ENCODE data around the gene SPSB1.

Gene SPSB1

DNA sequence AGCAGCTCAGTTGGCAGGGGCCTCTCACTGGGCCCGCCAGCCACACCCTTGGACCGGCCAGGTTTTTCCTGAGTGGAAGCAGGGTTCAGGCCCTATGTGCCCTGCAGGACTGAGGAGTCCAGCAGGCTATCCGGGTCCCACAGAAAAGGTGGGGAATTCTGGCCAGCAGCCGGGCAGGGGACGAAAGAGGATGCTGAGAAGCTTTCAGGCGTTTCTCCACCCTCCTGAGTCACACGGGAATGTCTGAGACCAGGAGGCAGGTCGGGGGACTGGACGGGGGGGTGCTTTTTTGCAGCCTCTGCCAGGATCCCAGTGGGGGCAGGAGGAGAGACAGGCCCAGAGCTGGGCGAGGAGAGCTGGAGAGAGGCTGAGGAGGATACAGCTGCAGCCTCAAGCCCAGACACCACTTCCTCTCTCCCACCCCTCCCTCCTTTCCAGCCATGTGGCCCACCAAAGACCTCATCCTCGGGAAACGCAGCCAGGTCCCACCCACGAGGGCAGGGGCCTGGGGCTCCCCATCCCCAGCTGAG lies 105.4 kb downstream of the SPSB1 start:
- no peak for DNase-seq

DNA sequence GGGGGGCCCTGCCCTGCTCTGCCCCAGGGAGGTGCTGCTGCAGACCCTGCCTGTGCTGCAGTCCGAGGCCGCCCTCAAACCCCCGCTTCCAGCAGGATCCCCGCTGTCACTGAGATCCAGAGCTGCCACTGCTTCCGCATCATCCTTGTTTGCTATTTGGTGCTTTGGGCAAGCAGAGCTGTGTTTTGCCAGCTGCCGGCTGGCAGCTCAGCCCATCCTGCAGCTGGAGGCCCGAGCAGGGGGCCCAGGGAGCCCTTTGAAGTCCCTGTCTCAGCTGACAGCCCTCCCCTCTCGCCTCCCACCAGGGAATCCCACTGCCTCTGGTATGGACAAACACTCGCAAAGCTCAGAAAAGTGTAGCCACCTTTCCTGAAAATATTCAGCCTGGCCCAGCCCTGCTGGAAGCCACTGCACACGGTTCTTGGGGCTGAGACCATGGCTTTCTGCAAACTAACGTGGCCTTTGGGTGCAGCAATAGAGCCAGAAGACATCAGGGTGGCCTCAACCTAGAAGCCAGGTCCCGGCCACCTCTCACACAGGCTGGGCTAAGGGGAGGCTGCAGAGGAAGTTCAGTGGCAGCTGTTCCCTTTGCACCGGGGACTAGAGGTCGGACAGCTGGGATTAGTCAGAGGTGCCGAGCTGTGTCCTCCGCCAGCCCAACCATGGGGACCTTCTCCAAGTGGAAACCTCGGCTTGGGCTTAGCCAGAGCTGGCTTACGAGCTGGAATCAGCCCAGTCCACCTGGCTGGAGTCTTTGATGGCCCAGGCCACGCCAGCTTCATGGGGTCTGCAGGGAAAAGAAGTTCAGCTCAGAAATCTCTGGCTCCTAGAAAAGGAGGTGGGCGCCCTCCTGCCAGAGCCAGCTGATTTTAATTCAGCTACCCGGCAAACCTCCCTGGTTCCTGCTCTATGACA lies 107.1 kb downstream of the SPSB1 start:
- DNase-seq = no peak

DNA sequence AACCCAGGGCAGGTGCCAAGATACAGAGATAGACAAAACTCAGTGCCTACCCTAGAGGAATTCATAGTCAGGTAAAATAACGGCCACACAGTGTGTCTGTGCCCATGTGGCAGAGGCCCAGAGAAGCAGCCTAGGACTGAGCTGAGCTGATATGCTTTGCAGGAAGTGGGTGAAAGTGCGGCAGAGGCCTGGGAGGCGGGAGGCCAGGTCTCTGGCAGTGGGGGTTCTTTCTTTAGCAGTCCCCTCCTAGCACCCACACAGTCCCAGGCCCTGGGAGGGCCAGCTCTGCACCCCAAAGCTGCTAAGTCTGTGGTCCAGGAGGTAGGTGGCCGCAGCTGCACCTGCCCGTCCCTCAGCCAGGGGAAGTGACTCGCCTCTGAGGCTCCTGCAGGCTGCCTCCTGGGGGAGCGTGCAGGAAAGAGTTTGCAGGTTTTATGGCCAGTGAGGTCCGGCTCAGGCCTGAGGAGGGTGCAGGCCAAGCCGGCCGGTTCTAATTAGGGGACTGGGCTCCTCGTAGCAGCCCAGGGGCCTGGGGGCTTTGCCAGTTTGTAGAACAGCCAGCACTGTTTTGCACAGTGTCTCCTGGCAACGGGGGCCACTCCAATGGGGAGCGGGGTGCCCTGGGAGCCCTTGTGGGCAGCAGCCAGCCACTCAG lies 107.9 kb downstream of the SPSB1 start:
- DNase-seq = peak in 1 of 2 donors; percentile 14

DNA sequence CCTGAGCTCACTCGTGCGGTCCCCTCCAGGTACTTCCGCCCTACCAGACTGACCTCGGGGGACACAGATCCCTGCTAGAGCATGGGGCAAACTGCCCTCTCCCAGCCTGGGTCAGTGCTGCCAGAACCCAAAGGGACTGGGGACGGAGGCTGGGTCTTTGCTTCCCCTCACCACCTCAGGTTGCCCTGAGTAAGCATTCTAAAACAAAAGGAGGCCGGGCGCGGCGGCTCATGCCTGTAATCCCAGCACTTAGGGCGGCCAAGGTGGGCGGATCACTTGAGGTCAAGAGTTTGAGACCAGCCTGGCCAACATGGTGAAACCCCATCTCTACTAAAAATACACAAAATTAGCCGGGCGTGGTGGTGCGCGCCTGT lies 108.4 kb downstream of the SPSB1 start:
- no peak for DNase-seq

DNA sequence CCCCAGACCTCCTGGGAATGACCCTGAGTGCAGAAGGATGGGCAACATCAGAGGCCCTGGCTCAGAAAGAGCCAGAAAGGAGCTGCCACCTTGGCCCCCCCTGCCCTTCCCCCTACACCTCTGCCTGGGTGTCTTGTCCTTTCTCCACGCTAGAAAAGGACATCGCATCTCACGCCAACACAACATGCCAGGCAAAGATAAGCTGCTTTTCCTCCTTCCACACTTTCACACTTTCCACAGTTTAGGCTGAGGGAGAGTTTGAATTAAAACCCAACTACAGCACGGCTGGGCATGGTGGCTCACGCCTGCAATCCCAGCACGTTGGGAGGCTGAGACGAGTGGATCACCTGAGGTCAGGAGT lies 109.5 kb downstream of the SPSB1 start:
- no peak for DNase-seq

DNA sequence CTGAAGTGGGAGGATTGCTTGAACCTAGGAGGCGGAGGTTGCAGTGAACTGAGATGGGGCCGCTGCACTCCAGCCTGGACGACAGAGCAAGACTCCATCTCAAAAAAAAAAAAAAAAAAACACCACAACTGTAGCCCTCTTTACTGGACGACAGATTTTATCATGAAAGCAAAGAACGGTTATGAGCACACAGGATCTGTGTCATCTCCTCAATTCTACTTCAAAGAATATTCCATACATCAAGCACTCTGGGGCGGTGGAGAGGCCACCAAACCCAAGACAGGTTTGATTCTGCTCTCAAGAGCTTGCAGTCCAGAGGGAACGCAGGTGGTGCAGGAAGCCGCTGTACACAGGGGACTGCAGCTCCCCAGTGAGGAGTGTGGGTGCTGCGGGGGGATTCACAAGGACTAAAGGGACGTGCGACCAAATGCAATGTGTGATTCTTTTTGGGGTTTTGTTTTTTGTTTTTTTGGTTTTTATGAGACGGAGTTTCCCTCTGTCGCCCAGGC lies 110.1 kb downstream of the SPSB1 start:
- no peak for DNase-seq

DNA sequence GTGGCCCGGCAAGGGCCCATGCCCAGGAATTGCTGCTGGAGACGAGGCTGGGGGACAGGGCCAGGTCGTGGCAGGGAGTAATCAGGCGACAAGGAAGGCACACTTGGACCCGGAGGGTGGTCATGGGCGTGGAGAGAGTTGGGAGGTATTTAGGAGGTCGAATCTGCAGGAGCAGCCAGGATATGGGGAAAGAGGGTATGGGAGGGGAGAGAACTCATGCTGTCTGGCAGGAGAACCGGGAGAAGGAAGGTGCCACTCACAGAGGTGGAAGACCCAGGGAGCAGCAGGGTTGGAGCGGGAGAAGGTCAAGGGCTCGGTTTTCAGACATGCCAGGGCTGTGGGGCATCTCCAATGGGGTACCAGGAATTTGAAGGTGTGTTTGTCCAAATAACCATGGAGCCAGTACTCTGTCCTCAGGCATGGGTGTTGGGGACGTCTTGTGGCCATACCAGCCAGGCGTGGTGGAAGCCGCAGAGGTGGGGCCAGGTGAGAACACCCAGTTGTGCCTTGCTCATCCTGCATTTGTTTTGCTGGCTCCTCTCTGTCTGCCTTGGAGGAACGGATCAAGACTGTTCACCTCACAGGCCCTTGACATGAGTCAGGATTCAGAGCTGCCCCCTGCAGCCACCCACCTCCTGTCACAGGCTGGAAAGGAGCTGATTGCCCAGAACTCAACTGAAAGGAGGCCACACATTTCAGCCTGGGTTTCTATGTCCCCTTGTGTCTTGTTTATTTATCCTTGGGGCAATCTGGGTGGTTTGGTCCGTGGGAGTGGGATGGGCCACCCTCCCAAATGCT lies 111.6 kb downstream of the SPSB1 start:
- DNase-seq = no peak

DNA sequence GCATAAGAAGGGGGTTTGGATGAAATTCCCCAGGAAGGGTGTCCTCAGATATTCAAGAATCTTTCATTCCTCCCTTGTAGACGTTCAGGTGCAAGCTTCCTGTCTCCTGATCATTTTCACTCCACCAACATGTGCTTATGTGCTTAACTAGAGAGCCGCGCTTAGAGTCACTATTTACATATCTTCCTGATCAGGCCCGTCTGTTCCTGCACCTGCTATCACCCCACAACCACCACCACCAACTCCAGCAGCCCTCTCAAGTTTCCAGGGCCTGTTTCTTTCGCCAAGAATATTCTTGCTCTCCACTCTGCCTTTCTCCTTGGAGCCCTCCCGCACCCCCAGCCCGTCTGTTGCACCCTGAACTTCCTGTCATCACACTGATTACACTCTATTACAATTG lies 113.4 kb downstream of the SPSB1 start:
- no peak for DNase-seq

DNA sequence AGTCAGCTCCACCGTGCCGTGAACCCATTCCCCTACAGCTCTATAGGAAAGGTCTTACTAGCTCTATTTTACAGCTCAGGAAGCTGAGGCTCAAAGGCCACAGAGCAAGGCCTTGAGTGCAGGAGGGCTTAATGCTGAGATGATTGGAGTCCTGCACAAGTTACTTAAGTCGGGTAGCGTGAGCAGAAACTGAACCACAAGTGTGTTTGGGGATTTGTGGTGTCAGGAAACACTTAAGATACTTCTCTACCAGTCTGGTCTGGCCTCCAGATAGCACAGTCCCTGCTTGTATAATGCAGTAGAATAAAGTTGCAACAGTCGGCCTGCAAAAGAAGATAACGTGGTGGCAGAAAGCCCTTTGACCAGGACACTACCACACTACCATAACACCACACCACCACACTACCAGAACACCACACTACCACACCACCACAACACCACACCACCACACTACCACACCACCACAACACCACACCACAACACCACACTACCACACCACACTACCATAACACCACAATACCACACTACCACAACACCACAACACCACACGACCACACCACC lies 118.1 kb downstream of the SPSB1 start:
- peak in 1 of 2 donors; percentile 32 for DNase-seq

DNA sequence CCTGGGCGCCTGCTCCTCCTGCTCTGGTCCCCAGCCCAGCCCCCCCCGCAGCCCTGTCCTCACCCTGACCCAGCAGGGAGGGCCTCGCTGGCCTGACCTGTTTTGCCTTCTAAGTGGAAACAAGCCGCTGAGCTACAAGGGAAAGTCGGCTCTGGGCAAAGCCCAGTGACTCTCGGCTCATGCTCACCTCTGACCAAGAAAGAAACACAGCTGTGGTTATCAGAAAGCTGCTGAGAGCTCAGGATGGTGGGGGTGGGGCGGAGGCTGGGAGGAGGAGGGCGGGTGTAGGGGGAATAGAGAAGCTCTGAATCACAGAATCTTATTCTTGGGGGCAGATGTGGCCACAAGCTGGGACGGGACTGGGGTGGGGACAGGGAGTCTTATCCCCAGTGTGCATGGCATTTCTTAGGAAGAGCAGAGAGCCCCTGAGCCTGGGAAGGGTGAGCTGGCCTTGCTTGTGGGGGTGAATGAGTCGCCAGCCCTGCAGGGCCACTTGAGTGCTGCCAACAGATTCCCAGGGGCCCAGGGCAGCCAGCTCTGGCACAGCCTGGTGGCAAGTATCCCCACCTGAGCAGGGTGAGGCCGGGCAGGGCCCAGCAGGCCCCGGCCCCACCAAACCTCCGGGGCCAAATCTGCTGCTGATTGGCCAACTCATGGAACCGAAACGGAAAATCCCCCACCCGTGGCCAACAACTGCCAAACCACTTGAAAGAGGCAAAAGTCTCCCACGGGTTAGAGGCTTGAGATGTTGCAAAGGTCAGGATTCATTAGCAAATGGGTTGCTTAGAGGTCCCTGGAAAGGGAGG lies 120.6 kb downstream of the SPSB1 start:
- DNase-seq = peak; percentile 31 to 47

DNA sequence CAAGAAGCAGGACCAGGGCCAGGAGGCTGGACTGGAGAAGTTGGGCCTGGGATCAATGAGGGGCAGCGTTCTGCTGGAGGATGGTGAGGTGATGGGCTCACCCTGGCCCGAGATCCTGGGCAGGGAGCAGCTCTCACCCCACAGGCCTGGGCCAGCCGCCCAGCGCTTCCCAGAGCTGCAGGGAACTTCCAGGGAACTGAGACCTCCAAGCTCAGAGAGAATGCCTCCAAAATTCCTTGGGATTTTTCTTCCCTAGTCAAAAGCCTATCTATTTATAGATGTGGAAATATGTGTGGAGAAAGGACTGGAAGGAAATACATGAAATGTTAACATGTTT lies 121.2 kb downstream of the SPSB1 start:
- no peak for DNase-seq

DNA sequence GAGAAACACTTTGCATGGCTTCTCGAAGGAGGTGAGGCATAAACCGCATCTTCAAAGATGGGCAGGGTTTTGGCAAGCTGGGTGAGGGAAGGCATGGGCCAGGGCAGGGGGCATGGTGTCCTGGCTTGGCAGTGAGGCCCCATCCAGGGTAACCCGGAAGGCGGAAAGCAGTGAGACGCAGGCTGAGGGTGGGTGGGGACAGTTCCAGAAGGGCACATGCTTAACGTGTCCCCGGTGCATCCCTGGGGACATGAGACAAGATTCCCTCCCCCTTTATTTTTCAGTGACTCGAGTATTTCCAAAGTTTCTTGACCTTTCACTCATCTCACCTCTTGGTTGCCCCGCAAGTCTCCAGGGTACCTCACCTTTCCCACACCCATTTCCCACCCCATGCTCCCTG lies 123.8 kb downstream of the SPSB1 start:
- no peak for DNase-seq

DNA sequence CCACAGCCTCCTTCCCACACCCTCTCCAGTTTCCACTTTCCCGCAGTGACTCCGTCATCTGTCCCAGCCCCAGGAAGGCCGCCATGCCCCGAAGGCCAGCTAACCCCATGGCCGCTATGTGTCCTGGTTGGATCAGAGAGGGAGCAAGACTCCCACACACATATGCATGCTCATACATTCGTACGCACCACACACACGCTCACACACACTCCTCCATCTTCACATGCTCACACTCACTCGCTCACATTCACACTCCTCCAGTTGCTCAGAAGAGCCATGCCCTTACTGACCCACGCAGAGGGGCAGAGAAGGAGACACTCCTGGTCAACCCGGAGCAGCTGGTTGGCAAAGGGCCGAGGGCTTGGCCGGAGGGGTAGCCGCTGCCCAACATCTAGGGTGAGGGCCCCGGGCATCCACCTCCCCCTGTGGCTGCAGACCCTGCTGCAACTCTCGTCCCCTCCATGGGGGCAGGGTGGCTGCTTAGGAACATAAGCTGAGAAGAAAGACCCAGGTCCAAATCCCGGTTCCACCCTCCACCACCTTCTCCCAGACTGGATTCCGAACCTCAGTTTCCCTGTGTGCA lies 124.3 kb downstream of the SPSB1 start:
- no peak for DNase-seq

DNA sequence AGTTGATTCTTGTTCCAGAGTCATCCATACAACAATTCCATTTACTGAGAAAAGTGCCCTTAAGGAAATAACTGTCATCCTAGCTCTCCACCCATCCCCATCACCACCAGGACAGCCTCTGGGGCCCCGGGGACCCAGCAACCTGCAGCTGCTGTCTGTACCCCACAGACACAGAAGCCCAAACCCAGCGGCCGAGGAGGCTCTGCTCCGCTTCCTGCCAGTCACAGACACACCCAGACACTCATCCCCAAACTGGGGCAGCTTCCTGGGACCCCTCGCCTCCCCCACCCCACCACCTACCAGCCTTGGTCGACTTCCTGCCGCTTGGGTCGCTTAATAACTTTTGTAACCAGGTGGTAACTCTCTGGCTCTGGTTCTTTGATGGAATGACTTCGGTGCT lies 125.0 kb downstream of the SPSB1 start:
- no peak for DNase-seq

DNA sequence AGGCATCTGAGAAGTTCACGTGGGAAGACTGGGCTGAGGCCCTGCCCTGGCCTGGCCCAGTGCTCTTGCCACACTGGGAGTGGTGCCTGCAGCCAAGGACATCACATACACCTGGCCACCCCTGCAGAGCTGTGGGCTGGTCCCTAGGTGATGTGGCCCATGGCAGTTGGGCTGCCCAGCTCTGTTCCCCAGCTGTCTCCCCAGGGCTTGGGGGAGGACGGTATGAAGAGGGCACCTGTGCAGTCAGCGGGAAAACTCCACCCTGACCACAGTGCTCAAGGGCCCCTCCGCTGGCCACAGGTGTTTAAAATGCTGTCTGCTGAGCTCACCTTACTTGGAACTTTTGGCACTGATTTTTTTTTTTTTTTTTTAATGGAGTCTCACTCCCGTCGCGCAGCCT lies 126.2 kb downstream of the SPSB1 start:
- no peak for DNase-seq

Data from CD4-positive, alpha-beta T cell treated with Interleukin-4 for 1 hour (primary cell).